Measurements from ENCODE around the gene CHST10. TPM values are rescaled to one million over a fixed set of nuclear protein-coding genes. Genes with fewer than 3 reads are reported as not detected.

The CHST10 gene
- total RNA-seq, 1 experiment from 2014 or later: 29.7 TPM

DNA sequence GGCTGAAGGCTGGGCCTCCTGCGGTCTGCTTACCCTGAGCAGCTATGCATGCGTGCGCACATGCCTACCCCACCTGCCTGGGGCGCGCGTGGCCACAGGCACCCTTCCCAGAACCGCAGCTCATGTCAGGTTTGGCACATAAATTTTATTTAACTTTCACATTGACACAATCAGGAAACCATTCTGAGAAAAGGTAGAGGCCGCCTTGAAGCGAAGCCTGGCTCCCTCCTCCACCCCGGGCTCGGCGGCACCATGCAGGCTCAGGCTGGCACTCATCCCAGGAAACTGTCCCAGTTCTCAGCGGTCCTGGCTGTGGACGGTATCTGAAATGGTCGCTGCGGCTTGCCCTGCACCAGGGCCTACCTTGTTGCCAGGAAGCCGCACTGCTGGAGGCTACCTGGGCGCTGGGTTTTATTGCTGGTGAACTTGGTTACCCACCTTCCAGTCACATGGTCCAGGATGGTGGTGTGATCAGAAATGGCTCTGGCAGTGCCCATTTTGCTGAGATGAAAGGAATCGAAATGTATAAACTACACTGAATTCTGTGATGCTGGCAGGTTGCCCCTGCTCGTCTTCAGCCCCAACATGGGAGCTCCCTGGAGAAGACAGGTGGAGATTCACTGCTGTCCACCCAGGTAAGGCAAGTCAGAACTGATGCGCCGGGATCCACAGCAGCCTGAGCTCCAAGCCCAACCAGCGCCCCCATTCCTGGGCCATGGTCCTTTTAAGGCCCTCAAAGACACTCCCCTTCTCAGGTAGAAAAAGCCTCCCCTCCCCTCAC lies 25.5 kb downstream of the CHST10 start:
- Histone ChIP-seq H3K9me3 (ENCODE audit: control insufficient read depth, low read depth, low read length) (no peaks in the 10 kb centered on the region), H4K5ac (ENCODE audit: insufficient read length, low read depth, low read length) (no peak overlapping the region), H3K9ac (ENCODE audit: extremely low read depth, insufficient read length, low read length) (no peak overlapping the region), H4K8ac (replicated peaks; ENCODE audit: insufficient read length, low read depth, low read length) (no peak overlapping the region), H3K56ac (ENCODE audit: insufficient read length, low read depth, low read length) (no peak overlapping the region), H3K4ac (ENCODE audit: low read depth, low read length) (no peak overlapping the region), H2BK15ac (ENCODE audit: low read depth, low read length) (no peak overlapping the region), H2BK12ac (ENCODE audit: insufficient read length, low read depth, low read length) (no peak overlapping the region), H3K79me2 (ENCODE audit: insufficient read depth, low read length) (no peaks in the 10 kb centered on the region), H3K4me2 (ENCODE audit: insufficient read depth, insufficient read length, low read length) (no peak overlapping the region), H3K27me3 (ENCODE audit: insufficient read depth, low read length) (no peaks in the 10 kb centered on the region), H2BK120ac (ENCODE audit: low read depth, low read length, poor library complexity, severe bottlenecking) (no peak overlapping the region), H3K27ac (ENCODE audit: insufficient read length, low read depth, low read length) (no peak overlapping the region), H2BK20ac (ENCODE audit: low read depth, low read length, poor library complexity, severe bottlenecking) (no peak overlapping the region), H3K4me1 (ENCODE audit: insufficient read depth, low read length) (no peaks in the 10 kb centered on the region), H3K14ac (ENCODE audit: insufficient read depth, low read length) (no peak overlapping the region), H4K20me1 (ENCODE audit: control insufficient read depth, insufficient read depth, insufficient read length) (no peaks in the 10 kb centered on the region), H2AK5ac (ENCODE audit: insufficient read length, low read length) (no peak overlapping the region), H3K23ac (ENCODE audit: insufficient read length, low read depth, low read length) (no peak overlapping the region), H3T11ph (ENCODE audit: low read length) (no peak overlapping the region), H2BK5ac (ENCODE audit: insufficient read length, low read length) (no peak overlapping the region), H3K79me1 (ENCODE audit: insufficient read depth, low read depth, low read length, poor library complexity, severe bottlenecking) (no peaks in the 10 kb centered on the region), H3K18ac (ENCODE audit: insufficient read length, low read depth, low read length) (no peak overlapping the region), H4K91ac (ENCODE audit: insufficient read length, low read depth, low read length) (no peak overlapping the region), H2AFZ (ENCODE audit: low read length) (no peak overlapping the region), H3K23me2 (ENCODE audit: insufficient read length, low read depth, low read length, poor library complexity, severe bottlenecking) (no peaks in the 10 kb centered on the region)
- WGBS (ENCODE audit: extremely low coverage, insufficient read length, low lambda C conversion rate): no CpG with 5 or more reads among the region's 23 CpGs
- no peak for DNase-seq
- Mint-ChIP-seq H3K27me3 (ENCODE audit: low read depth) (no peaks in the 10 kb centered on the region), H3K9me3 (no peaks in the 10 kb centered on the region; a peak in 1 of 5 replicates), H3K36me3 (ENCODE audit: insufficient read depth in 1 of 3, low read depth in 3 of 3) (peaks cover 28 to 58% (median 47%) of the 10 kb centered on the region in 3 experiments), H3K27ac (peak overlapping the region in 1 of 3 experiments; percentile 70; a peak in 1 of 7 replicates), H3K4me1 (peaks cover 6 to 14% of the 10 kb centered on the region in 2 experiments), H3K4me3 (no peak overlapping the region)
- TF ChIP-seq, protein P1, sequence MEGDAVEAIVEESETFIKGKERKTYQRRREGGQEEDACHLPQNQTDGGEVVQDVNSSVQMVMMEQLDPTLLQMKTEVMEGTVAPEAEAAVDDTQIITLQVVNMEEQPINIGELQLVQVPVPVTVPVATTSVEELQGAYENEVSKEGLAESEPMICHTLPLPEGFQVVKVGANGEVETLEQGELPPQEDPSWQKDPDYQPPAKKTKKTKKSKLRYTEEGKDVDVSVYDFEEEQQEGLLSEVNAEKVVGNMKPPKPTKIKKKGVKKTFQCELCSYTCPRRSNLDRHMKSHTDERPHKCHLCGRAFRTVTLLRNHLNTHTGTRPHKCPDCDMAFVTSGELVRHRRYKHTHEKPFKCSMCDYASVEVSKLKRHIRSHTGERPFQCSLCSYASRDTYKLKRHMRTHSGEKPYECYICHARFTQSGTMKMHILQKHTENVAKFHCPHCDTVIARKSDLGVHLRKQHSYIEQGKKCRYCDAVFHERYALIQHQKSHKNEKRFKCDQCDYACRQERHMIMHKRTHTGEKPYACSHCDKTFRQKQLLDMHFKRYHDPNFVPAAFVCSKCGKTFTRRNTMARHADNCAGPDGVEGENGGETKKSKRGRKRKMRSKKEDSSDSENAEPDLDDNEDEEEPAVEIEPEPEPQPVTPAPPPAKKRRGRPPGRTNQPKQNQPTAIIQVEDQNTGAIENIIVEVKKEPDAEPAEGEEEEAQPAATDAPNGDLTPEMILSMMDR (conservative IDR thresholded peaks at IDR 0.05): no peak
